ENCODE results near the gene MCRIP2.

- TF ChIP-seq, protein P1, sequence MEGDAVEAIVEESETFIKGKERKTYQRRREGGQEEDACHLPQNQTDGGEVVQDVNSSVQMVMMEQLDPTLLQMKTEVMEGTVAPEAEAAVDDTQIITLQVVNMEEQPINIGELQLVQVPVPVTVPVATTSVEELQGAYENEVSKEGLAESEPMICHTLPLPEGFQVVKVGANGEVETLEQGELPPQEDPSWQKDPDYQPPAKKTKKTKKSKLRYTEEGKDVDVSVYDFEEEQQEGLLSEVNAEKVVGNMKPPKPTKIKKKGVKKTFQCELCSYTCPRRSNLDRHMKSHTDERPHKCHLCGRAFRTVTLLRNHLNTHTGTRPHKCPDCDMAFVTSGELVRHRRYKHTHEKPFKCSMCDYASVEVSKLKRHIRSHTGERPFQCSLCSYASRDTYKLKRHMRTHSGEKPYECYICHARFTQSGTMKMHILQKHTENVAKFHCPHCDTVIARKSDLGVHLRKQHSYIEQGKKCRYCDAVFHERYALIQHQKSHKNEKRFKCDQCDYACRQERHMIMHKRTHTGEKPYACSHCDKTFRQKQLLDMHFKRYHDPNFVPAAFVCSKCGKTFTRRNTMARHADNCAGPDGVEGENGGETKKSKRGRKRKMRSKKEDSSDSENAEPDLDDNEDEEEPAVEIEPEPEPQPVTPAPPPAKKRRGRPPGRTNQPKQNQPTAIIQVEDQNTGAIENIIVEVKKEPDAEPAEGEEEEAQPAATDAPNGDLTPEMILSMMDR (IDR thresholded peaks at IDR 0.05) = no peak
- no peak for TF ChIP-seq POLR2A (IDR thresholded peaks at IDR 0.05)
These were observed 19.7 kb downstream of the MCRIP2 start for GRCh38 chr16:661184-661821.

All from adrenal gland (tissue), 5 donors.